ENCODE measurements around the gene GASK1B.

DNA sequence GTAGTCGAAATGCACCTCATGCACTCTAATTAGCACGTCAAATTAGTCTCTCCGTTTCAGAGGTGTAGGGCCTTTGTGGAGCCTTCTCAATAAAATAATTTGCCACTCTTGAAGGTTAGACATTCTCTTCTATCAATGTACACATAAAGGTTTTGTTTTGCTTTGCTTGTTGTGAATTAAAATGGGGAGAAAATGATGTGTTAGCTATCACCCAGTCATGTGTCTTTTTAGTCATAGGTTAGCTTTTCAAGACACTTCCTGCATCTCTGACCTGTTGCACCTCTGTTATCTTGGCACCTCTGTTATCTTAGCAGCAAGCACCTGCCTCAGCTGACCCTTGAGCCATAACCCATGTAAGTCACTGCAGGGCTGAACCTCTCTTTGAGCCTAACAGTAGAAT, 38.4 kb upstream of the GASK1B start:
- TF ChIP-seq, protein P1, sequence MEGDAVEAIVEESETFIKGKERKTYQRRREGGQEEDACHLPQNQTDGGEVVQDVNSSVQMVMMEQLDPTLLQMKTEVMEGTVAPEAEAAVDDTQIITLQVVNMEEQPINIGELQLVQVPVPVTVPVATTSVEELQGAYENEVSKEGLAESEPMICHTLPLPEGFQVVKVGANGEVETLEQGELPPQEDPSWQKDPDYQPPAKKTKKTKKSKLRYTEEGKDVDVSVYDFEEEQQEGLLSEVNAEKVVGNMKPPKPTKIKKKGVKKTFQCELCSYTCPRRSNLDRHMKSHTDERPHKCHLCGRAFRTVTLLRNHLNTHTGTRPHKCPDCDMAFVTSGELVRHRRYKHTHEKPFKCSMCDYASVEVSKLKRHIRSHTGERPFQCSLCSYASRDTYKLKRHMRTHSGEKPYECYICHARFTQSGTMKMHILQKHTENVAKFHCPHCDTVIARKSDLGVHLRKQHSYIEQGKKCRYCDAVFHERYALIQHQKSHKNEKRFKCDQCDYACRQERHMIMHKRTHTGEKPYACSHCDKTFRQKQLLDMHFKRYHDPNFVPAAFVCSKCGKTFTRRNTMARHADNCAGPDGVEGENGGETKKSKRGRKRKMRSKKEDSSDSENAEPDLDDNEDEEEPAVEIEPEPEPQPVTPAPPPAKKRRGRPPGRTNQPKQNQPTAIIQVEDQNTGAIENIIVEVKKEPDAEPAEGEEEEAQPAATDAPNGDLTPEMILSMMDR (conservative IDR thresholded peaks at IDR 0.05 in 1 of 2, IDR thresholded peaks at IDR 0.05 in 1 of 2; ENCODE audit: extremely low read depth in 1 of 2, insufficient read depth in 1 of 2, low read depth in 1 of 2, low read length in 2 of 2), result no peak
- no peak for TF ChIP-seq EZH2 (IDR thresholded peaks at IDR 0.05; ENCODE audit: borderline replicate concordance, low read length)

Data from mammary epithelial cell (primary cell).